UCSD-AML1 (cell line): ENCODE measurements around the gene RIOK3.
"Not testable (repeated sequence)": the region's sequence is repeated elsewhere in the genome, so short reads cannot be mapped to it uniquely, and the experiment has no call there.

Experiments
- DNase-seq: peaks from one replicate; lab custom pipeline; 2025; ENCODE audit not compliant: unreplicated experiment; lab: John Stamatoyannopoulos, UW

RIOK3 gene

DNA sequence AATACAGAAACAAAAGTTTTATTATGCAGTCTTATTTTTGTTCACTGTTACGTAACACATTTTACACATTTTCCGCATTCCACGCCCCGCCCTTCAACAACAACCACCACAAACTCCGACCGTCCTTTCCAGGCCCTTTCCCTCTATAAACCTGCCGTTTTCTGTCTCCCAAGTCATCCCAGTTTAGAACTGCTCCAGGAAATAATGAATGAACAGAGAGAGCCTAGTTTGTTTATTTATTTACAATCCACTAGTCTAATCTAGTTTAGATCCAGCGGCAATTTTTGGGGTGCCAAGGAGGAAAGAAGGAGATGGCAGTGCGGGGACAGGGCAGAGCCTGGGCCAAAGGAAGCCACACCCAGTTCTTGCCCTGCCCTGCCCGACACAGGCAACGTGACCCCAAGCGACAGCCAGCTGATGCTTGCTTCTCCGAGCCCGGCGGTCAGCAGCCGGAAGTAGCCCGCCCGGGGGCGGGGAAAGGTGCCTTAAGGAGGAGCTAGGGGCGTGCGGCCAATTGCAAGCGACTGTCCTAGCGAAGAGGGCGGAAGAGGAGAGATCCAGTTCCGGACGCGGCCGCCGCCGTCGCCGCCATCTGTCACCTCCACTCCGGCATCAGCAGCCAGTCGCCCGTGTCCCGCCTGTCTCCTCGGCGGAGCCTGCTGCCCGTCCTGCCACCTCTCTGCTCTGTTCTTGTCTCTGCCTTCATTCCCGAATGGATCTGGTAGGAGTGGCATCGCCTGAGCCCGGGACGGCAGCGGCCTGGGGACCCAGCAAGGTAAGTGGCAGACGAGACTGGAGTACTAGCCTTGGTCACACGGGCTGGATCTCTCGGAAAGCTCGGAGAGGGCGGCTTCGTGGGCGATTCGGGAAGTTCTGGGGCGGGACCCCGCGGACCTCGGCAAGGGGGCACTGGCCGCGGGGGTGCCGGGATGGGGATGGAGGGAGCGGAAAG is at the start of gene RIOK3:
Gene RIOK3 (plus strand): TSS at position 560 of the 952 bp plus-strand sequence. CDS start 153 bp downstream, at position 713.
- peak; percentile 99 for DNase-seq

DNA sequence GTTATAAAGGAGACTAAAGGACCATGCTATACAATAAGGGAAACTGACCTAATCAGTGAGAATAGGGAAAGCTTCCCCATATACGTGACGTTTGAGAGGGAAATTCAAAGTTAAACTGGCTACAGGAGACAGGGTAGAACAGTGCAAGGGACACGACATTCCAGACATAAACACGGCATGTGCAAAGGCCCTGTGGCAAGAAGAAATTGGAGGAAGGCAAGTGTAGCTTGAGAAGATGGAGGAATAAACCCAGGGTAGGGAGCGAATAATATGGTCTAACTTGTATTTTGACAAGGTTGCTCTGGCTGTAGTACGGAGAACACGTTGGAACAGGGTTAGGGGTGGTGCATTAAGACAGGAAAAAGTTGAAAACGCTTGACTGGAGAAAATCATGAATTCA is 49.8 kb upstream of the RIOK3 start:
- no peak for DNase-seq

GRCh38 chr18:23405636-23406035 is 47.5 kb upstream of the RIOK3 start:
- no peak for DNase-seq

GRCh38 chr18:23406271-23406787 is 46.8 kb upstream of the RIOK3 start:
- no peak for DNase-seq

GRCh38 chr18:23412351-23412964 is 40.6 kb upstream of the RIOK3 start:
- no peak for DNase-seq

- no peak for DNase-seq
Observed at GRCh38 chr18:23415515-23415914, 37.6 kb upstream of the RIOK3 start.

DNA sequence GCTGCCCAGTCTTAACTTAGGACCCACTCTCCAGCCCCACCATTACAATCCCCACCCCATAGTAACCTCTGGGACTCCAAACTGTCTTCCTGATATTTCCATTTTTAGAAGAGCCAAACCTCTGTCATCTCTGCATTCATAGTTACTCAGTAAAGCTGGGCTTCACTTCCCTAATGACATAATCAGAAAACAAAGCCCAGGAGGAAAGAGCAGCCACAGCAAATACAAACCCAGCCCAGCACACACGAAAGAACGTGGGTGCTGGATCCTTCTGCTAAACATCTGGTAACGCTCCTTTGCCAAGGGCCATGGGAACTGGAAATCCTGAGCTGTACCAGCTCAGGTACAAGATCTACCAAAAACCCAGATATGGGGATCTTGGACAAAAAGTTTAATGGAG is 36.8 kb upstream of the RIOK3 start:
- DNase-seq, result no peak

GRCh38 chr18:23421277-23421676 is 31.8 kb upstream of the RIOK3 start:
- DNase-seq, result no peak

DNA sequence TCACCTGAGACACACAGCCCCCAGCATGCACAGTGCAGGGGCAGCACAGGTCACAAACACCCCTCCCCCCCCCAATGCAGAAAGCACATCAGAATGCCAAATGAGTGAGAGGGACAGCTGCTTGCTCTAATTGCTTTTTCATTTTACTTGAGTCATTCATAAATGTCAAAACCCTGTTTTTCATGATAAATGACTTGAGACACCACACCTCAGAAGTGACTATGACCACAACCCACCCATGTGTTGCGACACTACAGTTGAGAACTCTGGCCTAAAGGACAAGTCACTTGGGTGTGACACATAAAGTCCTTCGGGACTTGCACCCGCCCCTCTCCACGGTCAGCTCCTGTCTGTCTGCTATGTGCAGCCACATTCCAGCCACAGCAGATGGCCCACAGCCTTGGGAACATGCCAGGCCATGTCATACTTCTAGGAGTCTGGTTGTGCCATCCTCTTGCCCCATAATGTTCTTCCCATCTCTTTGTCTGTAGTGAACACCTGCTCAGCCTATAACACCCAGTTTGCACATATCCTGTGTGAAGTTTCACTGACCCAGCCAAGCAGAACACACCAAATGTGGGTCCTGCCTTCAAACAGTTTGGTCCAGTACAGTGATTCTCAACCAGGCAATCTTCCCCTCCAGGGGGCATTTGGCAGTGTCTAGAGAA is 30.2 kb upstream of the RIOK3 start:
- DNase-seq, result peak; percentile 25

- DNase-seq, result no peak
Observed at GRCh38 chr18:23424616-23425015, 28.5 kb upstream of the RIOK3 start.

GRCh38 chr18:23428821-23429220 is 24.3 kb upstream of the RIOK3 start:
- no peak for DNase-seq

GRCh38 chr18:23429538-23429937 is 23.5 kb upstream of the RIOK3 start:
- DNase-seq, result not testable (repeated sequence)

DNA sequence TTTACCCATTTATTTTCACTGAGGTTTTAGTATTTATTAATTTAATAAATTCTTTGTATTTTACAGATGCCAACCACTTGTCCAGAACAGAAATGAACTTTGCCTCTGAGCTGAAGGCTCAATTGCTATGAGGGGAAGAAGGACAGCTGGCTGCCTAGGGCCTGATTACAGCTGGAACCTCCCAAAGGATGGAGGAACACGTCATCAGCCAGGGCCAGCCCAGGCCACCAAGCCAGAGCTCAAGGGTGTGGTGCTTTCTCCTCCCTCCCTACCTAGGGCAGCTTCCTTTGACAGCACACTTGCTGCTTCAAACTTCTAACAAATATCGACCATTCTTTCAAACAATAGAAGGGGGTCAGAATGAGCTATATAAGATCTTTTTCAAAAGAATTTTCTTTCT is 19.7 kb upstream of the RIOK3 start:
- no peak for DNase-seq

- DNase-seq, result peak; percentile 72
Observed at GRCh38 chr18:23437357-23438045, 15.6 kb upstream of the RIOK3 start.

DNA sequence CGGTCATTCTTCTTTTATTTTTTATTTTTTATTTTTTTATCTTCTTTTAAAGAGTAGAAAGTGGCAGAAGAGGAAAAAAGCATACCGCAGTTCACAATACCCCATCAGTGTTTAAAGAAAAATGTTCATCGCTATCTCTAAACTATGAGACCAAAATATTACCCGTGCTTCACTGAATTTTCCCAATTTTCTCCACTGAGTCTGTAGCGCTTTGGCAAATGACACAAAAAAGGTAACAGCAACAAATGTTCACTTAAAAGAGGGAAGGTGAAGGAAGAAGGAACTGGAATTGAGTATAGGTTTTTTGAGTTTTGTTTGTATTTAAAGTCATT is 15.1 kb upstream of the RIOK3 start:
- DNase-seq, result no peak

GRCh38 chr18:23438608-23439366 is 14.3 kb upstream of the RIOK3 start:
- no peak for DNase-seq

- no peak for DNase-seq
Observed at GRCh38 chr18:23440131-23440530, 13.0 kb upstream of the RIOK3 start.

GRCh38 chr18:23442958-23443357 is 10.1 kb upstream of the RIOK3 start:
- DNase-seq, result no peak

DNA sequence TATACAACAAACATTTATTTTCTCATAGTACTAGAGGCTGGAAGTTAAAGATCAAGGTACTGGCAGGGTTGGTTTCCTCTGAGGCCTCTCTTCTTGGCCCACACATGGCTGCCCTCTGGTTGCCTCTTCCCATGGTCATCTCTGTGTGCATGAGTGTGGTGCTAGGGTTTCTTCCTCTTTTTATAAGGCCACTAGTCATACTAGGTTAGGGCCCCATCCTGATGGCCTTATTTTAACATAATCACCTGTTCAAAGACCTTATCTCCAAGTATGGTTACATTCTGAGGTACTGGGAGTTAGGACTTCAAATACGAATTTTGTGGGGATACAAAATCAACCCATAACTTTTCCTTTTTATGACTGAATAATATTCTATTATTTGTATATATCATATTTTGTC is 4.8 kb upstream of the RIOK3 start:
- no peak for DNase-seq

DNA sequence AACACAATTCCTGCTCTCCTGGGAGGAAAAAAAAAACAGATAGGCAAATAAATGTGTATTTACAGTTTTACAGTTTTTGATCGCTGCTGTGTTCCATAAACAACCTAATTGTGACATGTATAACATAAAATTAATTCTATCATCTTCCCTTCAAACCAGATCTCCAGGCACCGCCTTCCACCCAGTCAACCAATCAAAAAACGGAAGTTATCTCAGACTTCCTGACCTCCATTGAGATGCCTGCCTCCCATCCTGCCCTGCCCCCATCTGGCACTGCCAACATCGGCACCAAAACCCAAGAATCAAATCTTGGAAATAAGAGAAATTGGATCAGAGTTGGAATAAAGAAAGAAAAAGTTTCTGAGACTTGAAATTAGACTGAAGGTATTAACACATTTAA is 3.1 kb upstream of the RIOK3 start:
- no peak for DNase-seq
